ENCODE data around the gene NANP.
"Not testable (repeated sequence)": the region's sequence is repeated elsewhere in the genome, so short reads cannot be mapped to it uniquely, and the experiment has no call there.

The NANP gene

GRCh38 chr20:25605148-25605547 is 18.7 kb downstream of the NANP start:
- no peak for DNase-seq

- DNase-seq = no peak
These were observed 19.2 kb downstream of the NANP start for GRCh38 chr20:25604611-25605010.

GRCh38 chr20:25602914-25603309 is 20.9 kb downstream of the NANP start:
- not testable (repeated sequence) for DNase-seq

GRCh38 chr20:25602191-25602913 is 21.5 kb downstream of the NANP start:
- not testable (repeated sequence) for DNase-seq

GRCh38 chr20:25601659-25602058 is 22.2 kb downstream of the NANP start:
- DNase-seq = no peak

- peak; percentile 9 for DNase-seq
These were observed 23.2 kb downstream of the NANP start for GRCh38 chr20:25600632-25601031.

GRCh38 chr20:25592135-25592852 is 31.5 kb downstream of the NANP start:
- DNase-seq = no peak

- not testable (repeated sequence) for DNase-seq
These were observed 33.0 kb downstream of the NANP start for GRCh38 chr20:25590778-25591177.

GRCh38 chr20:25588491-25588890 is 35.3 kb downstream of the NANP start:
- DNase-seq = no peak

GRCh38 chr20:25587536-25587935 is 36.3 kb downstream of the NANP start:
- no peak for DNase-seq

GRCh38 chr20:25586877-25587276 is 36.9 kb downstream of the NANP start:
- peak; percentile 23 for DNase-seq

GRCh38 chr20:25584905-25585704 is 38.7 kb downstream of the NANP start, which contains the start of gene NINL:
Gene NINL (minus strand): TSS chr20:25585531. CDS start chr20:25526587, 58,944 bp downstream.
- peak; percentile 75 for DNase-seq

GRCh38 chr20:25583607-25584006 is 40.2 kb downstream of the NANP start:
- DNase-seq = not testable (repeated sequence)

- DNase-seq = no peak
These were observed 43.1 kb downstream of the NANP start for GRCh38 chr20:25580711-25581110.

- DNase-seq = peak; percentile 52
These were observed 44.6 kb downstream of the NANP start for GRCh38 chr20:25579081-25579770.

- DNase-seq = no peak
These were observed 46.9 kb downstream of the NANP start for GRCh38 chr20:25576783-25577530.

- DNase-seq = peak; percentile 30
These were observed 49.4 kb downstream of the NANP start for GRCh38 chr20:25574411-25574810.

- peak; percentile 28 for DNase-seq
These were observed 50.2 kb downstream of the NANP start for GRCh38 chr20:25573288-25574251.

GRCh38 chr20:25571817-25572216 is 52.0 kb downstream of the NANP start:
- DNase-seq = no peak

- no peak for DNase-seq
These were observed 52.6 kb downstream of the NANP start for GRCh38 chr20:25571240-25571639.

- DNase-seq = no peak
These were observed 53.7 kb downstream of the NANP start for GRCh38 chr20:25570148-25570530.

All from fibroblast of skin of back (primary cell).